ENCODE data around the gene MAD1L1. TPM values are rescaled to one million over a fixed set of nuclear protein-coding genes. Genes with fewer than 3 reads are reported as not detected.

The MAD1L1 gene
- total RNA-seq, 6 experiments from 2014 or later, result 15.1 to 37.4 (median 20.5) TPM

DNA sequence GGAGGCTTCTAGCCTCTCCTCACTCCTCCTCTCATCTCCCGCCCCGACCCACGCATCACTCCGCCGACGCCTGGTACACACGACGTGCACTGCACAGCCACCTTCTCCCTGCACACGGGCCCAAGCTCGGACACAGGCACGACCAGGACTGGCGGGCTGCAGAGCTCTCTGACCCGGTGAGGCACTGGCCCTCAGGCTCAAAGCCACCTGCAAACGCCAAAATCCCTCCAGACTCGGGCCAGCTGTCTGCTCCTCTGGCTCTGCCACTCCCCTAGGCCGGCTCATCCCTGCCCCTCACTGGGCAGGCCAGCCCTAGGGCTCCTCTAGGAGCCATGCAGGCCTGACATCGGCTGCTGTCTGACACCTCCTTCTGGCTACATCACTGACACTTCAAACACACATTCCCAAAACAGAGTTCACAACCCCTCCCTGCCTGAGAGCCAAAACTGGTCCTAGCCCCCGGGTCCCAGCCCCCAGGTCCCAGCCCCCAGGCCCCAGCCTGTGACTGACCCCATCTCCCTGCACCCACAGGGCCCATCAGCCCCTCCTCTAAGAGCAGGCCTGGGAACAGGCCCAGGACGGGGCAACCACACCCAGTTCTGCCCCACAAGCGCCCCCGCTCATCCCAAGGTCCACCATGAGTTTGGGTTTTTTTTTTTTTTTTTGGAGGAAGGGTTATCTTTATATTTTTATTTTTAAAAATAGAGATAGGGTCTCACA lies 35.1 kb downstream of the MAD1L1 start:
- Histone ChIP-seq H3K4me3 (no peak overlapping the region), H3K36me3 (no peaks in the 10 kb centered on the region), H3K9me3 (no peaks in the 10 kb centered on the region), H3K27ac (no peak overlapping the region), H3K27me3 (no peaks in the 10 kb centered on the region), H3K4me1 (no peaks in the 10 kb centered on the region)
- peak in 1 of 3 donors; percentile 29 for DNase-seq
- ATAC-seq, result peak in 1 of 4 donors; percentile 5
- no peak for TF ChIP-seq POLR2A (IDR thresholded peaks at IDR 0.05)
- TF ChIP-seq, protein P1, sequence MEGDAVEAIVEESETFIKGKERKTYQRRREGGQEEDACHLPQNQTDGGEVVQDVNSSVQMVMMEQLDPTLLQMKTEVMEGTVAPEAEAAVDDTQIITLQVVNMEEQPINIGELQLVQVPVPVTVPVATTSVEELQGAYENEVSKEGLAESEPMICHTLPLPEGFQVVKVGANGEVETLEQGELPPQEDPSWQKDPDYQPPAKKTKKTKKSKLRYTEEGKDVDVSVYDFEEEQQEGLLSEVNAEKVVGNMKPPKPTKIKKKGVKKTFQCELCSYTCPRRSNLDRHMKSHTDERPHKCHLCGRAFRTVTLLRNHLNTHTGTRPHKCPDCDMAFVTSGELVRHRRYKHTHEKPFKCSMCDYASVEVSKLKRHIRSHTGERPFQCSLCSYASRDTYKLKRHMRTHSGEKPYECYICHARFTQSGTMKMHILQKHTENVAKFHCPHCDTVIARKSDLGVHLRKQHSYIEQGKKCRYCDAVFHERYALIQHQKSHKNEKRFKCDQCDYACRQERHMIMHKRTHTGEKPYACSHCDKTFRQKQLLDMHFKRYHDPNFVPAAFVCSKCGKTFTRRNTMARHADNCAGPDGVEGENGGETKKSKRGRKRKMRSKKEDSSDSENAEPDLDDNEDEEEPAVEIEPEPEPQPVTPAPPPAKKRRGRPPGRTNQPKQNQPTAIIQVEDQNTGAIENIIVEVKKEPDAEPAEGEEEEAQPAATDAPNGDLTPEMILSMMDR (IDR thresholded peaks at IDR 0.05), result no peak
- 87% methylated on average over 6 of the region's 21 CpGs for WGBS (ENCODE audit: insufficient coverage, low coverage, low lambda C conversion rate, missing lambda C conversion rate)
- intact Hi-C loops (cut with DNase I), result no loop called here

DNA sequence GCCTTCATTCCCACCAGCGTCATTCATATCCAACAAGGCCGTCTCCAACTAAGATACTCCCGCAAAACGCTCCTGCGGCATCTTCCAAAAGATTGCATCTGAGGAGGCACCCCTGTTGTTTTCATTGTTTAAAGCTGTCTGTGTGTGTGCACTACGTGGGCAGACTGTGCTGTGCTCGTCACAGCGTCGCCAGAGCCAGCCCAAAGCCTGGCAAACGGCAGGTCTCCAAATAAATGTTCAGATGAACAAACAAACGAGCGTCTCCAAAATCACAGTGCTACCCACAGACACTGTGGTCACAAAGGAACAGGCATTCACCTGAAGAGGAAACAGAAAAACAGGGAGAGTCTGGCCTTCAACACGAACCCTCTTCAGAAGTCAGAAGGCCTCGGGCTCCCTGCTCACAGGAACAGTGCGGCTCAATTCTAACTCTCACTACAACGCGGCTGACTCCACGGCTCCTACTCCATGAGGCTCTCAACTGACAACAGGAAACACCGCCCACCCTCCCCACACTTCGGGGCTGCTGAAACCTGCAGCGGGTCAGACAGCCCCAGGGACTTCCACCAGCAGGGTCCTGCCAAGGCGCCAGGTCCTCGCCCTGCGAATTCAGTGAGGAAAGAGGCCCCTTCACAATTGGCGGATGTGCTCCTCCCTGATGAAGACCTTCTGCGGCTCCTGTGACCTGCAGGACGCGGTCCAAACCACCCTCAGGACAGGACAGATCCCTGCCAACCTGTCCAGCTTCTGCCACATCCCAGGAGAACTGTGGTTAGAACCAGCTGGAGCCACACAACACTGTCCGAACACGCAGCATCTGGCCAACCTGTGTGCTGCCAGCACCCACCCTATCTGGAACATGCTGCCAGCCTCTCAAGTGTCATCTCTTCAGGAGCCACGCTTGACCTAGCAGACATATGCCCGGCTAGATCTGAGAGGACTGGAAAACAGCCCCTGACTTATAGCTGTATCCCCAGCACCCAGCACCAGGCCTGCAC lies 36.1 kb downstream of the MAD1L1 start:
- H3K27me3 ChIP-seq, result no peaks in the 10 kb centered on the region
- peak in 1 of 3 donors; percentile 26 for DNase-seq
- 94% methylated on average over 13 of the region's 32 CpGs for WGBS (ENCODE audit: insufficient coverage, low coverage, low lambda C conversion rate, missing lambda C conversion rate)
- TF ChIP-seq, protein P1 (IDR thresholded peaks at IDR 0.05), result no peak
- TF ChIP-seq POLR2A (IDR thresholded peaks at IDR 0.05), result no peak
- no peaks in the 10 kb centered on the region for H3K36me3 ChIP-seq
- no peaks in the 10 kb centered on the region for H3K4me1 ChIP-seq
- H3K4me3 ChIP-seq, result no peak overlapping the region
- no peaks in the 10 kb centered on the region for H3K9me3 ChIP-seq
- intact Hi-C loops (cut with DNase I), result no loop called here
- H3K27ac ChIP-seq, result no peak overlapping the region
- ATAC-seq, result no peak

DNA sequence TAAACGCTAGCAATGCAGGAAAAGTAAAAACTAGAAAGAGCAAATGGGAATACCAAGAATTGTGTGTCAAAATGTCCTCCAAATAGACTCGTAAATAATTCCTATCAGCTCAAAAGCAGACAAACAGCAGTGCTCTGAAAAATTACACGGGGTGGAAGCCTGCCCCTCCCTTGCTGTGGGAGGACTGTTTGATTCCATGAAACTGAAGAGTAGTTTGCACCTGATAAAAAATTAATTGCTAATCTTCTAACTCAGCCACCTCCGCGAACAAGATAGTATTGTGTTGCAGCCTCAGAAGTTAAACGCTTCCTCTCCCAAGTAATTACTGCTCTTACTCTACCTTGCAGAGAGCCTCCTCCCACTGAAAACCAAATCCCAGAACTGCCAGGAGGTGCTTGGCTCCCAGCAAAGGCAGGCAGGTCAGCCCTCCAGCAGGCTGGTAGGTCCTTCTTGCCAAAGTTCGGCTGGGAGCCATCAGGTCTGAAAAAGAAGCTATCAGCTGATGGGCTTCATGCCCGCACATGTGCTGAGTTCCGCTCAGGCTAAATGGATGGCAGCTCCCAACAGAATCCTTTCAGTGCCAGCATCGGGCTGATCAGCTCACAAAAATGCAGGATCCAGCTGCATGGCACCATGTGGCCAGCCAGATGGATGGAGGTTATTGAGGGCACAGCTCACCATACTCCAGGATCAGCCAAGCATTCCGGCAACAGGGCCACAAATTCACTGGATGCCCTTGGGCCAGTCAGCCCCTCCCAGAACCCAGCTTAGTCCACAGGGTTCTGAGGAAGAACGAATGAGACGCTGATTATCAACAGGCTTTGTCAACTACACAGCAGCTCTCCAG lies 37.1 kb downstream of the MAD1L1 start:
- no peak overlapping the region for H3K27ac ChIP-seq
- DNase-seq, result peak in 1 of 3 donors; percentile 25
- no peak overlapping the region for H3K4me3 ChIP-seq
- ATAC-seq, result no peak
- no peak for TF ChIP-seq POLR2A (IDR thresholded peaks at IDR 0.05)
- TF ChIP-seq, protein P1 (IDR thresholded peaks at IDR 0.05), result no peak
- no peaks in the 10 kb centered on the region for H3K27me3 ChIP-seq
- no peaks in the 10 kb centered on the region for H3K9me3 ChIP-seq
- intact Hi-C loops (cut with DNase I), result no loop called here
- no peaks in the 10 kb centered on the region for H3K36me3 ChIP-seq
- no peaks in the 10 kb centered on the region for H3K4me1 ChIP-seq
- 89% methylated on average over 5 of the region's 13 CpGs for WGBS (ENCODE audit: insufficient coverage, low coverage, low lambda C conversion rate, missing lambda C conversion rate)

DNA sequence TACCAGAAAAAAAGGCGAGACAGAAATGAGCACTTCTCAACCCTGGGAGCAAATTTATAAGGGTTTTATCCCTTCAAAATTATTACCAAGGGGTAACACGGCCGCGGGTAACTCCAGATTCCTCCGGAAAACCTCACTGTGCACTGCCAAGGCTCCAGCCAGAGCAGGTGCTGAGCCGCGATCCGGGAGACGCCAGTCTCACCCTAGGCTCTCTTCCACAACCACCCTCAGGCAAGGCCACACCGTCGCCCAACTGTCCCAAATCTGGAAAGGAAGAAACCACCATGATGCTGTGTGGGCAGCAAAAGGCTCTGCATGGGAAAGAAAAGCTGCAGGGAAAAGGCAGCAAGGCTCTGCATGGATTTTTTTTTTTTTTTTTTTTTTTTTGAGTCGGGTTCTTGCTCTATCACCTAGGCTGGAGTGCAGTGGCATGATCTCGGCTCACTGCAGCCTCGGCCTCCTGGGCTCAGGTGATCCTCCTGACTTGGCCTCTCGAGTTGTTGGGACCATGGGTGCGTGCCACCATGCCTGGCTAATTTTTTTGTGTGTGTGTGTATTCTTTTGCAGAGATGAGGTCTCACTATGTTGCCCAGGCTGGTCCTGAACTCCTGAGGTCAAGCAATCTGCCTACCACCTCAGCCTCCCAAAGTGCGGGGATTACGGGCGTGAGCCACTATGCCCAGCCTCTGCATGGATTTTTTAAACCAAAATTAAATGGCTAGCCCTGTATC lies 39.0 kb downstream of the MAD1L1 start:
- WGBS (ENCODE audit: insufficient coverage, low coverage, low lambda C conversion rate, missing lambda C conversion rate), result 70% methylated on average over 7 of the region's 19 CpGs
- DNase-seq, result peak in 1 of 3 donors; percentile 28

More for the DNA sequence above, 39.0 kb downstream of the MAD1L1 start:
- Histone ChIP-seq H3K27ac (no peak overlapping the region), H3K27me3 (no peaks in the 10 kb centered on the region), H3K36me3 (no peaks in the 10 kb centered on the region), H3K4me1 (no peaks in the 10 kb centered on the region), H3K9me3 (no peaks in the 10 kb centered on the region), H3K4me3 (no peak overlapping the region)
- ATAC-seq, result no peak
- TF ChIP-seq POLR2A (IDR thresholded peaks at IDR 0.05), result no peak
- TF ChIP-seq, protein P1 (IDR thresholded peaks at IDR 0.05), result no peak
- intact Hi-C loops (cut with DNase I), result no loop called here
